Esophagus (tissue), 2 donors: ENCODE results near the gene ASPG. TPM values are rescaled to one million over a fixed set of nuclear protein-coding genes. Genes with fewer than 3 reads are reported as not detected.

Source experiments
- H3K27ac ChIP-seq, 2 donors: one replicate each; pipeline ENCODE4 v1.5.1; 2013; ENCODE audit warnings: low read depth in 2 of 2, mild to moderate bottlenecking in 2 of 2, inconsistent platforms in 1 of 2, low read length in 1 of 2, moderate library complexity in 1 of 2
- H3K27me3 ChIP-seq, 2 donors: one replicate each; pipeline ENCODE4 v1.6.1; 2013; ENCODE audit warnings: low read length in 2 of 2, control low read depth in 1 of 2, mild to moderate bottlenecking in 1 of 2; ENCODE audit not compliant: insufficient read depth in 2 of 2, control insufficient read depth in 1 of 2
- H3K36me3 ChIP-seq, 2 donors: one replicate each; pipeline ENCODE4 v1.6.1; 2013; ENCODE audit warnings: low read length in 1 of 2; ENCODE audit not compliant: control insufficient read depth in 2 of 2, insufficient read depth in 2 of 2
- H3K4me1 ChIP-seq, 2 donors: one replicate each; pipeline ENCODE4 v1.6.1; 2013; ENCODE audit warnings: low read length in 1 of 2; ENCODE audit not compliant: control insufficient read depth in 2 of 2, insufficient read depth in 2 of 2
- H3K4me3 ChIP-seq, 2 donors: one replicate each; pipeline ENCODE4 v1.5.1; 2013; ENCODE audit warnings: low read length in 2 of 2, mild to moderate bottlenecking in 2 of 2, low read depth in 1 of 2, moderate library complexity in 1 of 2
- H3K9me3 ChIP-seq, 2 donors: one replicate each; pipeline ENCODE4 v1.6.1; 2013; ENCODE audit warnings: mild to moderate bottlenecking in 2 of 2, low read depth in 1 of 2, low read length in 1 of 2, moderate library complexity in 1 of 2; ENCODE audit not compliant: control insufficient read depth in 2 of 2, insufficient read depth in 1 of 2
- WGBS, 2 donors: extraction: QIAGEN DNeasy Blood & Tissue Kit; methylation state at CpG; one replicate each; pipeline ENCODE4 v1.1.7; 2013; 5-methylcytosine and 5-hydroxymethylcytosine counted together
- polyA plus RNA-seq, 2 donors: library from polyadenylated mRNA; stranded (reverse); fragments of 200-250 nt; gene quantifications; one replicate each; pipeline ENCODE4 v1.2.3, GENCODE V29; 2013
- donor health status: healthy with polysubstance abuse.
- donor health status: Bipolar disorder and iron deficiency.

Gene ASPG
- polyA plus RNA-seq, 2 donors: 50.4 to 86.4 TPM

- Histone ChIP-seq H3K4me3 (peak overlapping the region; percentile 32 to 38), H3K27me3 (peaks cover 8 to 10% of the 10 kb centered on the region in 2 donors), H3K36me3 (no peaks in the 10 kb centered on the region), H3K27ac (no peak overlapping the region), H3K9me3 (no peaks in the 10 kb centered on the region), H3K4me1 (peaks cover 11 to 13% of the 10 kb centered on the region in 2 donors)
- WGBS, 2 donors: 3% methylated on average over 58 to 73 of the region's 73 CpGs
These were observed 53.4 kb downstream of the ASPG start for GRCh38 chr14:104138718-104139459.

GRCh38 chr14:104139460-104140212 is 54.1 kb downstream of the ASPG start:
- 45 to 47% methylated on average over 12 to 14 of the region's 14 CpGs for WGBS, 2 donors
- Histone ChIP-seq H3K4me3 (peak overlapping the region in 1 of 2 donors; percentile 8), H3K27me3 (peaks cover 8 to 10% of the 10 kb centered on the region in 2 donors), H3K27ac (no peak overlapping the region), H3K36me3 (no peaks in the 10 kb centered on the region), H3K4me1 (peaks cover 11 to 13% of the 10 kb centered on the region in 2 donors), H3K9me3 (no peaks in the 10 kb centered on the region)

GRCh38 chr14:104140213-104140462 is 54.6 kb downstream of the ASPG start:
- H3K27ac ChIP-seq: no peak overlapping the region
- H3K4me3 ChIP-seq: no peak overlapping the region
- no peaks in the 10 kb centered on the region for H3K36me3 ChIP-seq
- H3K4me1 ChIP-seq: peaks cover 11 to 13% of the 10 kb centered on the region in 2 donors
- H3K27me3 ChIP-seq: peaks cover 8 to 10% of the 10 kb centered on the region in 2 donors
- no peaks in the 10 kb centered on the region for H3K9me3 ChIP-seq
- WGBS, 2 donors: 64 to 65% methylated on average over 4 to 6 of the region's 6 CpGs

GRCh38 chr14:104140463-104141331 is 55.2 kb downstream of the ASPG start:
- Histone ChIP-seq H3K27ac (no peak overlapping the region), H3K4me3 (no peak overlapping the region), H3K27me3 (peaks cover 8% of the 10 kb centered on the region in 2 donors), H3K36me3 (no peaks in the 10 kb centered on the region), H3K4me1 (peaks cover 11 to 13% of the 10 kb centered on the region in 2 donors), H3K9me3 (no peaks in the 10 kb centered on the region)
- whole genome bisulfite sequencing, 2 donors: 78 to 87% methylated on average over 12 of the region's 12 CpGs

- Histone ChIP-seq H3K4me1 (peaks cover 8 to 10% of the 10 kb centered on the region in 2 donors), H3K27ac (no peak overlapping the region), H3K4me3 (no peak overlapping the region), H3K36me3 (no peaks in the 10 kb centered on the region), H3K27me3 (peaks cover 6 to 8% of the 10 kb centered on the region in 2 donors), H3K9me3 (no peaks in the 10 kb centered on the region)
- 78 to 85% methylated on average over 14 to 15 of the region's 15 CpGs for WGBS, 2 donors
These were observed 56.2 kb downstream of the ASPG start for GRCh38 chr14:104141621-104142091.

- WGBS, 2 donors: 75% methylated on average over 11 of the region's 11 CpGs
- Histone ChIP-seq H3K27me3 (peaks cover 6 to 8% of the 10 kb centered on the region in 2 donors), H3K4me1 (peaks cover 6 to 9% of the 10 kb centered on the region in 2 donors), H3K27ac (no peak overlapping the region), H3K9me3 (no peaks in the 10 kb centered on the region), H3K4me3 (no peak overlapping the region), H3K36me3 (no peaks in the 10 kb centered on the region)
These were observed 56.8 kb downstream of the ASPG start for GRCh38 chr14:104142136-104142945.

GRCh38 chr14:104142946-104143470 is 57.5 kb downstream of the ASPG start:
- H3K4me3 ChIP-seq: no peak overlapping the region
- H3K9me3 ChIP-seq: no peaks in the 10 kb centered on the region
- peaks cover 2 to 7% of the 10 kb centered on the region in 2 donors for H3K27me3 ChIP-seq
- H3K4me1 ChIP-seq: peaks cover 2 to 8% of the 10 kb centered on the region in 2 donors
- H3K27ac ChIP-seq: no peak overlapping the region
- H3K36me3 ChIP-seq: no peaks in the 10 kb centered on the region
- 74 to 83% methylated on average over 16 of the region's 16 CpGs for WGBS, 2 donors

- Histone ChIP-seq H3K27ac (no peak overlapping the region), H3K27me3 (peaks cover 0 to 3% of the 10 kb centered on the region in 2 donors), H3K4me1 (peaks cover 0 to under 1% of the 10 kb centered on the region in 2 donors), H3K4me3 (no peak overlapping the region), H3K36me3 (no peaks in the 10 kb centered on the region), H3K9me3 (no peaks in the 10 kb centered on the region)
- 72 to 79% methylated on average over 26 of the region's 26 CpGs for WGBS, 2 donors
These were observed 58.3 kb downstream of the ASPG start for GRCh38 chr14:104143521-104144452.
